ENCODE measurements around the gene DNM2.

The DNM2 gene

GRCh38 chr19:10690341-10690781 lies 27.5 kb upstream of the DNM2 start:
- DNase-seq (ENCODE audit: low read depth in 2 of 2), result no peak

GRCh38 chr19:10691178-10691881 lies 26.5 kb upstream of the DNM2 start:
- DNase-seq (ENCODE audit: low read depth in 2 of 2), result no peak

GRCh38 chr19:10691883-10692282 lies 26.0 kb upstream of the DNM2 start:
- no peak for DNase-seq (ENCODE audit: low read depth in 2 of 2)

GRCh38 chr19:10692673-10693264 lies 25.1 kb upstream of the DNM2 start:
- DNase-seq (ENCODE audit: low read depth in 2 of 2), result no peak

- no peak for DNase-seq (ENCODE audit: low read depth in 2 of 2)
Measured at GRCh38 chr19:10694706-10695307, 23.1 kb upstream of the DNM2 start.

GRCh38 chr19:10695401-10696398 lies 22.2 kb upstream of the DNM2 start:
- peak; percentile 60 to 70 for DNase-seq (ENCODE audit: low read depth in 2 of 2)

GRCh38 chr19:10699650-10700335 lies 18.1 kb upstream of the DNM2 start:
- peak; percentile 19 to 51 for DNase-seq (ENCODE audit: low read depth in 2 of 2)

GRCh38 chr19:10701955-10702525 lies 15.8 kb upstream of the DNM2 start:
- DNase-seq (ENCODE audit: low read depth in 2 of 2), result no peak

GRCh38 chr19:10706990-10707389 lies 10.9 kb upstream of the DNM2 start:
- DNase-seq (ENCODE audit: low read depth in 2 of 2), result no peak

- DNase-seq (ENCODE audit: low read depth in 2 of 2), result no peak
Measured at GRCh38 chr19:10707440-10707839, 10.4 kb upstream of the DNM2 start.

- DNase-seq (ENCODE audit: low read depth in 2 of 2), result no peak
Measured at GRCh38 chr19:10708291-10708690, 9.6 kb upstream of the DNM2 start.

GRCh38 chr19:10712045-10712444 lies 5.8 kb upstream of the DNM2 start:
- DNase-seq (ENCODE audit: low read depth in 2 of 2), result no peak

GRCh38 chr19:10712754-10713153 lies 5.1 kb upstream of the DNM2 start:
- DNase-seq (ENCODE audit: low read depth in 2 of 2), result no peak

- no peak for DNase-seq (ENCODE audit: low read depth in 2 of 2)
Measured at GRCh38 chr19:10713317-10713716, 4.6 kb upstream of the DNM2 start.

GRCh38 chr19:10717054-10717355 lies 874 bp upstream of the DNM2 start:
- DNase-seq (ENCODE audit: low read depth in 2 of 2), result no peak

GRCh38 chr19:10718205-10719196 lies 622 bp downstream of the DNM2 start:
- DNase-seq (ENCODE audit: low read depth in 2 of 2), result no peak

GRCh38 chr19:10719466-10719961 lies 1.6 kb downstream of the DNM2 start:
- DNase-seq (ENCODE audit: low read depth in 2 of 2), result no peak

- no peak for DNase-seq (ENCODE audit: low read depth in 2 of 2)
Measured at GRCh38 chr19:10720607-10721125, 2.8 kb downstream of the DNM2 start.

- DNase-seq (ENCODE audit: low read depth in 2 of 2), result no peak
Measured at GRCh38 chr19:10723591-10723990, 5.7 kb downstream of the DNM2 start.
